Pons (tissue), 1 donor: ENCODE results near the gene TNS1.
"Not testable (repeated sequence)": the region's sequence is repeated elsewhere in the genome, so short reads cannot be mapped to it uniquely, and the experiment has no call there.

Source experiments
- DNase-seq: peaks from one replicate; pipeline ENCODE4 v3.0.0-alpha.2; 2016; ENCODE audit warnings: low spot score

Gene TNS1

GRCh38 chr2:217813828-217814227 lies 189.0 kb downstream of the TNS1 start:
- DNase-seq: no peak

GRCh38 chr2:217812170-217812569 lies 190.6 kb downstream of the TNS1 start:
- DNase-seq: no peak

GRCh38 chr2:217810260-217810659 lies 192.5 kb downstream of the TNS1 start:
- DNase-seq: no peak

- no peak for DNase-seq
These were observed 193.1 kb downstream of the TNS1 start for GRCh38 chr2:217809736-217810135.

GRCh38 chr2:217808967-217809366 lies 193.8 kb downstream of the TNS1 start:
- DNase-seq: not testable (repeated sequence)

GRCh38 chr2:217808326-217808725 lies 194.5 kb downstream of the TNS1 start:
- no peak for DNase-seq

- no peak for DNase-seq
These were observed 195.0 kb downstream of the TNS1 start for GRCh38 chr2:217807753-217808152.

- no peak for DNase-seq
These were observed 195.8 kb downstream of the TNS1 start for GRCh38 chr2:217807025-217807424.

- DNase-seq: no peak
These were observed 196.4 kb downstream of the TNS1 start for GRCh38 chr2:217806482-217806765.

- DNase-seq: no peak
These were observed 196.9 kb downstream of the TNS1 start for GRCh38 chr2:217805668-217806481.

GRCh38 chr2:217804791-217805667 lies 197.8 kb downstream of the TNS1 start:
- no peak for DNase-seq

- no peak for DNase-seq
These were observed 198.5 kb downstream of the TNS1 start for GRCh38 chr2:217804338-217804737.

- no peak for DNase-seq
These were observed 199.2 kb downstream of the TNS1 start for GRCh38 chr2:217803653-217803960.

GRCh38 chr2:217802876-217803652 lies 199.7 kb downstream of the TNS1 start:
- no peak for DNase-seq

GRCh38 chr2:217802266-217802665 lies 200.5 kb downstream of the TNS1 start:
- no peak for DNase-seq

- no peak for DNase-seq
These were observed 201.1 kb downstream of the TNS1 start for GRCh38 chr2:217801711-217802110.

GRCh38 chr2:217801115-217801531 lies 201.7 kb downstream of the TNS1 start:
- DNase-seq: no peak

- no peak for DNase-seq
These were observed 202.2 kb downstream of the TNS1 start for GRCh38 chr2:217800433-217801114.

- DNase-seq: no peak
These were observed 203.0 kb downstream of the TNS1 start for GRCh38 chr2:217799563-217800432.

GRCh38 chr2:217798743-217799562 lies 203.8 kb downstream of the TNS1 start:
- peak; percentile 79 for DNase-seq
